Sigmoid colon (tissue), 7 donors: ENCODE data around the gene CLTA. TPM values are rescaled to one million over a fixed set of nuclear protein-coding genes. Genes with fewer than 3 reads are reported as not detected.

ENCODE experiments used
- DNase-seq: peaks from one replicate; pipeline ENCODE4 v3.0.0-alpha.2; 2019
- H3K27ac ChIP-seq, 4 donors: fragments of 200-600 bp; sonication (generic); one replicate each; pipeline ENCODE4 v1.5.1; 2016 to 2019; ENCODE audit warnings: mild to moderate bottlenecking in 1 of 4
- H3K27me3 ChIP-seq, 3 donors: fragments of 200-600 bp; sonication (generic); one replicate each; pipeline ENCODE4 v1.5.1; 2019; ENCODE audit warnings: mild to moderate bottlenecking in 1 of 3
- H3K36me3 ChIP-seq, 4 donors: fragments of 200-600 bp; sonication (generic); one replicate each; pipeline ENCODE4 v1.5.1; 2016 to 2019
- H3K4me1 ChIP-seq, 4 donors: fragments of 200-600 bp; sonication (generic); one replicate each; pipeline ENCODE4 v1.5.1; 2017 to 2019
- H3K4me3 ChIP-seq, 4 donors: fragments of 200-600 bp; sonication (generic); one replicate each; pipeline ENCODE4 v1.5.1; 2017 to 2019; ENCODE audit warnings: mild to moderate bottlenecking in 2 of 4, moderate library complexity in 1 of 4
- H3K9me3 ChIP-seq, 4 donors: fragments of 200-600 bp in 3 of 4; sonication (generic) in 3 of 4; one replicate each; pipeline versions ENCODE4 v1.5.1 to v1.6.1; 2013 to 2019
- CTCF ChIP-seq, 4 experiments: fragments of 450-650 bp in 3 of 4; fragments of 200-600 bp in 1 of 4; IDR thresholded peaks; one replicate each; pipeline ENCODE4 v1.5.1; 2016 to 2019; ENCODE audit warnings: antibody characterized with exemption in 4 of 4, mild to moderate bottlenecking in 3 of 4, moderate library complexity in 2 of 4
- POLR2A ChIP-seq, 2 donors: fragments of 450-650 bp; IDR thresholded peaks; one replicate each; pipeline ENCODE4 v1.6.1; 2016; ENCODE audit warnings: antibody characterized with exemption in 2 of 2, mild to moderate bottlenecking in 2 of 2, moderate library complexity in 2 of 2
- POLR2AphosphoS5 ChIP-seq, 4 donors: sonication (generic); formaldehyde crosslinking; IDR thresholded peaks; one replicate each; pipeline ENCODE4 v1.6.1; 2017; ENCODE audit warnings: antibody characterized with exemption in 4 of 4
- WGBS, 2 donors: extraction: QIAGEN DNeasy Blood & Tissue Kit; methylation state at CpG; one replicate each; pipeline ENCODE4 v1.1.7; 2013; 5-methylcytosine and 5-hydroxymethylcytosine counted together
- intact Hi-C: fragments of 100-400 bp; cut with DNase I; formaldehyde crosslinking; loops from one replicate; pipeline ENCODE4 v1.15.1; 2023
- polyA plus RNA-seq, 3 donors: library from polyadenylated mRNA; stranded (reverse); fragments of 200-250 nt; gene quantifications; one replicate each; pipeline ENCODE4 v1.2.3, GENCODE V29; 2013
- total RNA-seq, 4 donors: library from RNA; depleted of rRNA; stranded (reverse); fragments of >200 nt; gene quantifications; one replicate each; pipeline ENCODE4 v1.1.0, GENCODE V29; 2016
- donor health status: healthy with polysubstance abuse.
- donor health status: Bipolar disorder and iron deficiency.
- donor health status: healthy.

CLTA gene
- total and polyA plus RNA-seq, 7 donors, result 151 to 299 (median 176) TPM

GRCh38 chr9:36258208-36258995 is 67.7 kb downstream of the CLTA start, which contains the start of gene GNE:
GNE (minus strand) TSS chr9:36258448; CDS start chr9:36249355, 9,093 bp downstream.
- WGBS, 2 donors, result 2 to 3% methylated on average over 73 of the region's 73 CpGs
- peak within 1 kb of the TSS; percentile 69 to 98 (median 90) for H3K4me3 ChIP-seq
- no peaks in the 10 kb centered on the region for H3K36me3 ChIP-seq
- H3K27ac ChIP-seq, result peak within 1 kb of the TSS; percentile 94 to 100 (median 100)
- no peaks in the 10 kb centered on the region for H3K9me3 ChIP-seq
- intact Hi-C loops, result loop anchor here (2.0 to 10.0 kb wide), 4 partner anchors 68 to 1264 kb away; partner anchors contain the start of gene CLTA
- peak; percentile 81 to 87 for TF ChIP-seq POLR2A (IDR thresholded peaks at IDR 0.05)
- peak; percentile 92 to 98 (median 98) for TF ChIP-seq POLR2AphosphoS5 (IDR thresholded peaks at IDR 0.05)
- no peak for TF ChIP-seq CTCF (IDR thresholded peaks at IDR 0.05)
- H3K27me3 ChIP-seq, result no peaks in the 10 kb centered on the region
- peaks cover 0 to 17% (median 14%) of the 10 kb centered on the region in 4 donors for H3K4me1 ChIP-seq
- peak; percentile 99 for DNase-seq

GRCh38 chr9:36258996-36259533 is 68.3 kb downstream of the CLTA start:
- Histone ChIP-seq H3K4me3 (peak overlapping the region; percentile 69 to 98 (median 90)), H3K4me1 (peaks cover 0 to 17% (median 14%) of the 10 kb centered on the region in 4 donors), H3K27ac (peak overlapping the region; percentile 94 to 100 (median 100)), H3K9me3 (no peaks in the 10 kb centered on the region), H3K36me3 (no peaks in the 10 kb centered on the region), H3K27me3 (no peaks in the 10 kb centered on the region)
- DNase-seq, result peak; percentile 67
- TF ChIP-seq POLR2A (IDR thresholded peaks at IDR 0.05), result no peak
- WGBS, 2 donors, result 39 to 55% methylated on average over 7 of the region's 7 CpGs
- intact Hi-C loops, result loop anchor here (2.0 to 10.0 kb wide), 4 partner anchors 68 to 1264 kb away; partner anchors contain the start of gene CLTA

Other genes with a start within 250 kb of the CLTA start
- gene OR2S2, start 232.8 kb upstream of the CLTA start, total RNA-seq, result not detected
- not detected for gene OR2S2, start 232.8 kb upstream of the CLTA start, polyA plus RNA-seq
- 10 to 100 TPM; 11.1 to 22.2 (median 16.6) TPM for gene RECK, start 154.0 kb upstream of the CLTA start, total RNA-seq
- gene RECK, start 154.0 kb upstream of the CLTA start, polyA plus RNA-seq, result 1 to 10 TPM in 2 of 3 donors, under 1 TPM in 1; 0.23 to 3.6 (median 1.2) TPM
- 10 to 100 TPM; 57.3 to 90.6 (median 77.6) TPM for gene GLIPR2, start 54.2 kb upstream of the CLTA start, total RNA-seq
- gene GLIPR2, start 54.2 kb upstream of the CLTA start, polyA plus RNA-seq, result 10 to 100 TPM; 29.8 to 42.0 (median 32.5) TPM
- gene CCIN, start 21.5 kb upstream of the CLTA start, total RNA-seq, result 1 to 10 TPM in 1 of 4 donors, under 1 TPM in 2, not detected in 1; 0.71 to 2.5 (median 0.95) TPM
- gene CCIN, start 21.5 kb upstream of the CLTA start, polyA plus RNA-seq, result under 1 TPM in 1 of 3 donors, not detected in 2; 0.07 TPM
- gene GNE, start 67.5 kb downstream of the CLTA start, total RNA-seq, result 10 to 100 TPM; 22.5 to 28.2 (median 25.2) TPM
- 10 to 100 TPM; 44.3 to 74.0 (median 47.4) TPM for gene GNE, start 67.5 kb downstream of the CLTA start, polyA plus RNA-seq
- 10 to 100 TPM; 38.5 to 56.3 (median 45.7) TPM for gene RNF38, start 209.3 kb downstream of the CLTA start, total RNA-seq
- 10 to 100 TPM in 2 of 3 donors, 1 to 10 TPM in 1; 9.2 to 12.7 (median 12.6) TPM for gene RNF38, start 209.3 kb downstream of the CLTA start, polyA plus RNA-seq